Endothelial cell of umbilical vein (primary cell): Measurements from ENCODE around the gene FGFBP2. TPM values are rescaled to one million over a fixed set of nuclear protein-coding genes. Genes with fewer than 3 reads are reported as not detected.

Experiments
- BruUV-seq: library from RNA; stranded (reverse); fragments of 400-500 nt; replicated peaks from 2 replicates; lab custom pipeline; 2021; lab: Mats Ljungman, UMichigan
- CTCF ChIA-PET: fragments of 300-600, 350-600 bp; sonication (Branson Sonifier 250); formaldehyde crosslinking; loops from one replicate; lab custom pipeline; 2021; ENCODE audit warnings: antibody characterized with exemption, inconsistent platforms; lab: Charles Lee
- POLR2A ChIA-PET: fragments of 300-600, 350-600 bp; sonication (Branson Sonifier 250); formaldehyde crosslinking; loops from one replicate; lab custom pipeline; 2021; ENCODE audit warnings: antibody characterized with exemption, inconsistent platforms; lab: Charles Lee
- DNase-seq: peaks from one replicate; pipeline ENCODE4 v3.0.0-alpha.2; 2011; ENCODE audit warnings: low read depth, low spot score
- FAIRE-seq: peaks from 2 replicates; lab custom pipeline; 2011; peaks lifted over from hg19 to GRCh38; lab: Jason Lieb, UNC
- H2AFZ ChIP-seq: 2 replicates; pipeline ENCODE4 v1.6.0; 2012; ENCODE audit warnings: low read depth, low read length, control low read depth, inconsistent platforms
- H3K27ac ChIP-seq: 2 replicates; pipeline ENCODE4 v1.5.1; 2011; ENCODE audit warnings: low read depth, mild to moderate bottlenecking, control low read depth, low read length, moderate library complexity; ENCODE audit not compliant: insufficient read depth
- H3K27me3 ChIP-seq, 2 experiments: 2 replicates each; pipeline versions ENCODE4 v1.6.0 to v1.6.1; 2011; ENCODE audit warnings: low read length in 2 of 2, mixed read lengths in 1 of 2; ENCODE audit not compliant: control insufficient read depth in 2 of 2, insufficient read depth in 2 of 2
- H3K36me3 ChIP-seq, 2 experiments: 2 replicates in 1 of 2; 3 replicates in 1 of 2; pipeline ENCODE4 v1.5.1; 2011; ENCODE audit warnings: low read length in 2 of 2, mild to moderate bottlenecking in 1 of 2, moderate library complexity in 1 of 2; ENCODE audit not compliant: control insufficient read depth in 2 of 2, insufficient read depth in 2 of 2; ENCODE audit errors: extremely low read depth in 1 of 2
- H3K4me1 ChIP-seq: 3 replicates; pipeline ENCODE4 v1.5.1; 2011; ENCODE audit warnings: mild to moderate bottlenecking, low read length; ENCODE audit not compliant: control insufficient read depth, insufficient read depth; ENCODE audit errors: extremely low read depth
- H3K4me2 ChIP-seq: 2 replicates; pipeline ENCODE4 v1.6.1; 2011; ENCODE audit warnings: low read length, control low read depth, mixed read lengths; ENCODE audit not compliant: insufficient read depth
- H3K4me3 ChIP-seq, 3 experiments: fragments of 200-600 bp in 1 of 3; sonication (generic), shearing (Covaris generic) in 1 of 3; replicated peaks in 1 of 3; 2 replicates each; pipeline ENCODE4 v1.5.1; 2011 to 2016; ENCODE audit warnings: control low read depth in 3 of 3, low read length in 3 of 3, mild to moderate bottlenecking in 2 of 3, inconsistent platforms in 1 of 3, low read depth in 1 of 3, moderate library complexity in 1 of 3; ENCODE audit not compliant: insufficient read depth in 1 of 3
- H3K79me2 ChIP-seq: 2 replicates; pipeline ENCODE4 v1.6.0; 2012; ENCODE audit warnings: low read length, inconsistent platforms; ENCODE audit not compliant: control insufficient read depth, insufficient read depth
- H3K9ac ChIP-seq: replicated peaks from 2 replicates; pipeline ENCODE3; 2011; ENCODE audit warnings: low read length, control low read depth; ENCODE audit not compliant: insufficient read depth; ENCODE audit errors: extremely low read depth
- H3K9me1 ChIP-seq: replicated peaks from 3 replicates; pipeline ENCODE4 v1.6.0; 2011; ENCODE audit warnings: mild to moderate bottlenecking, low read length; ENCODE audit not compliant: control insufficient read depth, insufficient read depth; ENCODE audit errors: extremely low read depth
- H3K9me3 ChIP-seq: replicated peaks from 2 replicates; pipeline ENCODE4 v1.5.1; 2012; ENCODE audit warnings: low read length, inconsistent platforms; ENCODE audit not compliant: control insufficient read depth, insufficient read depth
- H4K20me1 ChIP-seq: replicated peaks from 2 replicates; pipeline ENCODE3; 2011; ENCODE audit warnings: mild to moderate bottlenecking, low read length; ENCODE audit not compliant: control insufficient read depth, insufficient read depth; ENCODE audit errors: extremely low read depth
- EZH2 ChIP-seq: IDR thresholded peaks from 2 replicates; pipeline ENCODE4 v1.6.1; 2012; ENCODE audit warnings: borderline replicate concordance, low read depth, mild to moderate bottlenecking, moderate library complexity, low read length, inconsistent platforms; ENCODE audit not compliant: severe bottlenecking
- FOS ChIP-seq: IDR thresholded peaks from 2 replicates; pipeline ENCODE4 v1.6.1; 2011; ENCODE audit warnings: mild to moderate bottlenecking, low read length, moderate library complexity, borderline replicate concordance; ENCODE audit not compliant: insufficient read depth
- JUN ChIP-seq: IDR thresholded peaks from 2 replicates; pipeline ENCODE4 v1.6.1; 2011; ENCODE audit warnings: borderline replicate concordance, low read depth; ENCODE audit not compliant: insufficient read length, insufficient read depth
- MYC ChIP-seq: IDR thresholded peaks from one replicate; pipeline ENCODE4 v1.6.1; 2011; ENCODE audit warnings: mild to moderate bottlenecking, low read depth, low read length
- POLR2AphosphoS5 ChIP-seq: IDR thresholded peaks from 2 replicates; pipeline ENCODE4 v1.6.1; 2012; ENCODE audit warnings: low read depth, mild to moderate bottlenecking, control low read depth, low read length, moderate library complexity; ENCODE audit not compliant: insufficient read depth
- dilution Hi-C: fragments of 300-500 bp; cut with MboI; formaldehyde crosslinking; loops from one replicate; pipeline ENCODE4 v1.15.0; 2019; ENCODE audit warnings: low sequenced_read_pairs; ENCODE audit not compliant: extremely low pct_ligation_motif_present
- intact Hi-C: fragments of 100-400 bp; cut with micrococcal nuclease; formaldehyde crosslinking; loops from one replicate; pipeline ENCODE4 v1.10.0; 2022
- polyA plus RNA-seq, 4 experiments: library from polyadenylated mRNA; depleted of rRNA in 3 of 4; stranded (reverse) in 3 of 4; unstranded in 1 of 4; fragments of >200 nt; gene quantifications; 2 replicates each; pipeline versions ENCODE4 v1.2.1 to v1.2.3, GENCODE V29; 2011 to 2012; ENCODE audit warnings: missing spikeins in 1 of 4
- total RNA-seq: library from RNA; stranded (reverse); gene quantifications from 2 replicates; pipeline ENCODE4 v1.2.3, GENCODE V29; 2021
- TF ChIP-seq, protein P1 (sequence below), 2 donors: IDR thresholded peaks; 1 replicate in 1 of 2; 2 replicates in 1 of 2; pipeline ENCODE4 v1.5.1; 2011; ENCODE audit warnings: low read length in 2 of 2, mild to moderate bottlenecking in 2 of 2, moderate library complexity in 2 of 2, control low read depth in 1 of 2, inconsistent platforms in 1 of 2, low read depth in 1 of 2; ENCODE audit not compliant: insufficient read depth in 1 of 2; ENCODE audit errors: extremely low read depth in 1 of 2
- TF ChIP-seq, protein P2 (sequence below): IDR thresholded peaks from 2 replicates; pipeline ENCODE4 v1.6.1; 2011; ENCODE audit not compliant: insufficient read depth, insufficient read length

The FGFBP2 gene
- total and polyA plus RNA-seq, 2 donors (not counting 3 experiments of a cell fraction or from before 2014, with no cell fraction given) = not detected

- dilution Hi-C loops = no loop called here
- no peaks in the 10 kb centered on the region for H3K4me1 ChIP-seq
- H3K27ac ChIP-seq = no peak overlapping the region
- no peaks in the 10 kb centered on the region for H3K79me2 ChIP-seq
- H2AFZ ChIP-seq = no peak overlapping the region
- H3K36me3 ChIP-seq = no peaks in the 10 kb centered on the region
- POLR2A ChIA-PET = no interaction called here
- H3K9me1 ChIP-seq = no peaks in the 10 kb centered on the region
- H3K4me3 ChIP-seq = no peak overlapping the region
- no peaks in the 10 kb centered on the region for H3K27me3 ChIP-seq
- DNase-seq (no peak), FAIRE-seq (no peak)
- no peak overlapping the region for H3K4me2 ChIP-seq
- no peak overlapping the region for H3K9ac ChIP-seq
- no TSS peak for BruUV-seq
- H4K20me1 ChIP-seq = no peaks in the 10 kb centered on the region
- TF ChIP-seq JUN (no peak), MYC (no peak), POLR2AphosphoS5 (no peak), EZH2 (no peak), FOS (no peak)
- TF ChIP-seq, protein P1, sequence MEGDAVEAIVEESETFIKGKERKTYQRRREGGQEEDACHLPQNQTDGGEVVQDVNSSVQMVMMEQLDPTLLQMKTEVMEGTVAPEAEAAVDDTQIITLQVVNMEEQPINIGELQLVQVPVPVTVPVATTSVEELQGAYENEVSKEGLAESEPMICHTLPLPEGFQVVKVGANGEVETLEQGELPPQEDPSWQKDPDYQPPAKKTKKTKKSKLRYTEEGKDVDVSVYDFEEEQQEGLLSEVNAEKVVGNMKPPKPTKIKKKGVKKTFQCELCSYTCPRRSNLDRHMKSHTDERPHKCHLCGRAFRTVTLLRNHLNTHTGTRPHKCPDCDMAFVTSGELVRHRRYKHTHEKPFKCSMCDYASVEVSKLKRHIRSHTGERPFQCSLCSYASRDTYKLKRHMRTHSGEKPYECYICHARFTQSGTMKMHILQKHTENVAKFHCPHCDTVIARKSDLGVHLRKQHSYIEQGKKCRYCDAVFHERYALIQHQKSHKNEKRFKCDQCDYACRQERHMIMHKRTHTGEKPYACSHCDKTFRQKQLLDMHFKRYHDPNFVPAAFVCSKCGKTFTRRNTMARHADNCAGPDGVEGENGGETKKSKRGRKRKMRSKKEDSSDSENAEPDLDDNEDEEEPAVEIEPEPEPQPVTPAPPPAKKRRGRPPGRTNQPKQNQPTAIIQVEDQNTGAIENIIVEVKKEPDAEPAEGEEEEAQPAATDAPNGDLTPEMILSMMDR (IDR thresholded peaks at IDR 0.05; ENCODE audit: extremely low read depth in 1 of 2, insufficient read depth in 1 of 2, low read depth in 1 of 2, low read length in 2 of 2) = no peak
- TF ChIP-seq, protein P2, sequence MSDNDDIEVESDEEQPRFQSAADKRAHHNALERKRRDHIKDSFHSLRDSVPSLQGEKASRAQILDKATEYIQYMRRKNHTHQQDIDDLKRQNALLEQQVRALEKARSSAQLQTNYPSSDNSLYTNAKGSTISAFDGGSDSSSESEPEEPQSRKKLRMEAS = no peak
- CTCF ChIA-PET = interaction anchor here (0.6 to 2.7 kb wide), 2 partner anchors 69 to 146 kb away, joined by 3 to 21 read pairs; no protein-coding TSS in a partner anchor
- intact Hi-C loops = no loop called here
- no peaks in the 10 kb centered on the region for H3K9me3 ChIP-seq
Observed at GRCh38 chr4:15951781-15952180, 11.2 kb downstream of the FGFBP2 start.
